Adrenal gland (tissue), 5 donors: ENCODE results near the gene TM2D1.
A peak's percentile ranks its signal among the peaks of the same experiment; 100 is the strongest.

Source experiments
- CTCF ChIP-seq, 6 experiments: fragments of 450-650 bp in 4 of 6; fragments of 200-600 bp in 2 of 6; sonication (generic) in 1 of 6; IDR thresholded peaks; 1 replicate in 5 of 6; 2 replicates in 1 of 6; pipeline versions ENCODE4 v1.5.1 to v1.8.0; 2016 to 2021; ENCODE audit warnings: antibody characterized with exemption in 6 of 6, mild to moderate bottlenecking in 2 of 6, moderate library complexity in 1 of 6
- POLR2A ChIP-seq, 2 donors: fragments of 450-650 bp; IDR thresholded peaks; one replicate each; pipeline ENCODE4 v1.6.1; 2017; ENCODE audit warnings: antibody characterized with exemption in 2 of 2, mild to moderate bottlenecking in 2 of 2, moderate library complexity in 1 of 2
- donor health status: DM: no; HTN: no; CAD: no.

- TF ChIP-seq CTCF (IDR thresholded peaks at IDR 0.05) (no peak), POLR2A (IDR thresholded peaks at IDR 0.05) (peak; percentile 27 to 36)
Observed at GRCh38 chr1:61742620-61743430, 17.9 kb upstream of the TM2D1 start.
